H9 (cell line): Measurements from ENCODE around the gene LUZP2. TPM values are rescaled to one million over a fixed set of nuclear protein-coding genes. Genes with fewer than 3 reads are reported as not detected.

ENCODE experiments used
- DNase-seq: peaks from one replicate; pipeline ENCODE4 v3.0.0-alpha.2; 2017
- H2AFZ ChIP-seq: one replicate; pipeline ENCODE4 v1.6.1; 2013; ENCODE audit warnings: mild to moderate bottlenecking, low read length, control low read depth, moderate library complexity
- H2AK5ac ChIP-seq: 2 replicates; pipeline ENCODE4 v1.6.1; 2013; ENCODE audit warnings: low read length, control low read depth, mixed read lengths; ENCODE audit not compliant: insufficient read length
- H2BK120ac ChIP-seq: one replicate; pipeline ENCODE4 v1.6.1; 2013; ENCODE audit warnings: low read depth, mild to moderate bottlenecking, low read length, control low read depth, inconsistent platforms; ENCODE audit not compliant: poor library complexity, severe bottlenecking
- H2BK12ac ChIP-seq: 2 replicates; pipeline ENCODE4 v1.6.1; 2013; ENCODE audit warnings: low read length, control low read depth, mixed read lengths, low read depth; ENCODE audit not compliant: insufficient read length
- H2BK15ac ChIP-seq: 2 replicates; pipeline ENCODE4 v1.6.1; 2013; ENCODE audit warnings: low read depth, low read length, control low read depth
- H2BK20ac ChIP-seq: one replicate; pipeline ENCODE4 v1.6.1; 2013; ENCODE audit warnings: low read depth, mild to moderate bottlenecking, low read length, control low read depth, inconsistent platforms; ENCODE audit not compliant: poor library complexity, severe bottlenecking
- H2BK5ac ChIP-seq: 2 replicates; pipeline ENCODE4 v1.6.1; 2013; ENCODE audit warnings: low read length, control low read depth, mixed read lengths; ENCODE audit not compliant: insufficient read length
- H3K14ac ChIP-seq: 2 replicates; pipeline ENCODE4 v1.6.1; 2013; ENCODE audit warnings: low read length, control low read depth; ENCODE audit not compliant: insufficient read depth
- H3K18ac ChIP-seq: 2 replicates; pipeline ENCODE4 v1.6.1; 2013; ENCODE audit warnings: low read depth, mild to moderate bottlenecking, mixed read lengths, low read length, control low read depth; ENCODE audit not compliant: insufficient read length
- H3K23ac ChIP-seq: 2 replicates; pipeline ENCODE4 v1.6.1; 2013; ENCODE audit warnings: low read length, control low read depth, mixed read lengths, low read depth; ENCODE audit not compliant: insufficient read length
- H3K23me2 ChIP-seq: 2 replicates; pipeline ENCODE4 v1.6.1; 2013; ENCODE audit warnings: low read depth, mild to moderate bottlenecking, mixed read lengths, low read length, control low read depth; ENCODE audit not compliant: insufficient read length, poor library complexity, severe bottlenecking
- H3K27ac ChIP-seq: 2 replicates; pipeline ENCODE4 v1.5.1; 2013; ENCODE audit warnings: low read length, control low read depth, mixed read lengths, low read depth; ENCODE audit not compliant: insufficient read length
- H3K27me3 ChIP-seq: 2 replicates; pipeline ENCODE4 v1.6.1; 2013; ENCODE audit warnings: low read length, control low read depth, inconsistent platforms; ENCODE audit not compliant: insufficient read depth
- H3K4ac ChIP-seq: 2 replicates; pipeline ENCODE4 v1.6.1; 2013; ENCODE audit warnings: low read depth, mild to moderate bottlenecking, control low read depth, inconsistent platforms, low read length, moderate library complexity
- H3K4me1 ChIP-seq: 2 replicates; pipeline ENCODE4 v1.6.1; 2013; ENCODE audit warnings: low read length, control low read depth, inconsistent platforms; ENCODE audit not compliant: insufficient read depth
- H3K4me2 ChIP-seq: 2 replicates; pipeline ENCODE4 v1.6.1; 2013; ENCODE audit warnings: low read length, control low read depth, mixed read lengths; ENCODE audit not compliant: insufficient read length, insufficient read depth
- H3K56ac ChIP-seq: 2 replicates; pipeline ENCODE4 v1.6.1; 2013; ENCODE audit warnings: low read depth, mild to moderate bottlenecking, mixed read lengths, low read length, control low read depth; ENCODE audit not compliant: insufficient read length
- H3K79me1 ChIP-seq: 2 replicates; pipeline ENCODE4 v1.6.1; 2013; ENCODE audit warnings: low read depth, mild to moderate bottlenecking, moderate library complexity, low read length, control low read depth, inconsistent platforms; ENCODE audit not compliant: insufficient read depth, poor library complexity, severe bottlenecking
- H3K79me2 ChIP-seq: 2 replicates; pipeline ENCODE4 v1.6.1; 2013; ENCODE audit warnings: low read length, control low read depth, inconsistent platforms; ENCODE audit not compliant: insufficient read depth
- H3K9ac ChIP-seq: 2 replicates; pipeline ENCODE4 v1.6.1; 2013; ENCODE audit warnings: low read length, control low read depth, mixed read lengths; ENCODE audit not compliant: insufficient read length; ENCODE audit errors: extremely low read depth
- H3K9me3 ChIP-seq: one replicate; pipeline ENCODE4 v1.6.1; 2013; ENCODE audit warnings: low read depth, low read length, inconsistent platforms; ENCODE audit not compliant: control insufficient read depth
- H3T11ph ChIP-seq: one replicate; pipeline ENCODE4 v1.6.1; 2013; ENCODE audit warnings: mild to moderate bottlenecking, low read length, control low read depth, inconsistent platforms
- H4K20me1 ChIP-seq: one replicate; pipeline ENCODE4 v1.6.1; 2013; ENCODE audit not compliant: control insufficient read depth, insufficient read length, insufficient read depth
- H4K5ac ChIP-seq: 2 replicates; pipeline ENCODE4 v1.6.1; 2013; ENCODE audit warnings: low read depth, mild to moderate bottlenecking, mixed read lengths, low read length, control low read depth; ENCODE audit not compliant: insufficient read length
- H4K8ac ChIP-seq: replicated peaks from 2 replicates; pipeline ENCODE4 v1.6.1; 2013; ENCODE audit warnings: low read length, control low read depth, mixed read lengths, low read depth; ENCODE audit not compliant: insufficient read length
- H4K91ac ChIP-seq: 2 replicates; pipeline ENCODE4 v1.6.1; 2013; ENCODE audit warnings: low read depth, mild to moderate bottlenecking, moderate library complexity, mixed read lengths, low read length, control low read depth; ENCODE audit not compliant: insufficient read length
- H3K27ac Mint-ChIP-seq, 3 experiments: 2 replicates in 2 of 3; 3 replicates in 1 of 3; pipeline ENCODE4 v1.8.0; 2020 to 2021; ENCODE audit warnings: mixed read lengths in 3 of 3, mild to moderate bottlenecking in 1 of 3, moderate library complexity in 1 of 3
- H3K27me3 Mint-ChIP-seq: 2 replicates; pipeline ENCODE4 v1.8.0; 2021; ENCODE audit warnings: low read depth, mild to moderate bottlenecking, moderate library complexity, mixed read lengths
- H3K36me3 Mint-ChIP-seq, 3 experiments: 2 replicates in 2 of 3; 3 replicates in 1 of 3; pipeline ENCODE4 v1.8.0; 2020 to 2021; ENCODE audit warnings: low read depth in 3 of 3, mixed read lengths in 3 of 3; ENCODE audit not compliant: insufficient read depth in 1 of 3
- H3K4me1 Mint-ChIP-seq, 2 experiments: 2 replicates each; pipeline ENCODE4 v1.8.0; 2020; ENCODE audit warnings: mixed read lengths in 2 of 2
- H3K4me3 Mint-ChIP-seq, 2 experiments: 2 replicates in 1 of 2; 3 replicates in 1 of 2; pipeline ENCODE4 v1.8.0; 2020 to 2021; ENCODE audit warnings: mild to moderate bottlenecking in 2 of 2, mixed read lengths in 2 of 2, moderate library complexity in 1 of 2
- H3K9me3 Mint-ChIP-seq, 2 experiments: 2 replicates in 1 of 2; 3 replicates in 1 of 2; pipeline ENCODE4 v1.8.0; 2020; ENCODE audit warnings: mild to moderate bottlenecking in 2 of 2, mixed read lengths in 2 of 2, moderate library complexity in 1 of 2
- CTCF ChIP-seq: fragments of 200-600 bp; sonication (generic); conservative IDR thresholded peaks from 3 replicates; pipeline ENCODE4 v1.8.0; 2021; ENCODE audit warnings: antibody characterized with exemption, mild to moderate bottlenecking
- WGBS: extraction: QIAGEN DNeasy Blood & Tissue Kit; methylation state at CpG from one replicate; pipeline ENCODE4 v1.1.7; 2013; ENCODE audit warnings: missing lambda C conversion rate, low lambda C conversion rate, mixed read lengths; ENCODE audit not compliant: insufficient read length; ENCODE audit errors: extremely low coverage; 5-methylcytosine and 5-hydroxymethylcytosine counted together
- total RNA-seq: library from RNA; stranded (reverse); gene quantifications from 2 replicates; pipeline ENCODE4 v1.2.1, GENCODE V29; 2021

LUZP2 gene
- total RNA-seq, 1 experiment from 2014 or later, result 25.4 TPM

- H3K4me1 ChIP-seq, result no peaks in the 10 kb centered on the region
- Mint-ChIP-seq H3K27ac (no peak overlapping the region), H3K4me3 (no peak overlapping the region), H3K27me3 (no peaks in the 10 kb centered on the region), H3K4me1 (no peaks in the 10 kb centered on the region), H3K36me3 (no peaks in the 10 kb centered on the region), H3K9me3 (no peaks in the 10 kb centered on the region)
- no peaks in the 10 kb centered on the region for H4K20me1 ChIP-seq
- no peak overlapping the region for H3T11ph ChIP-seq
- H4K8ac ChIP-seq, result no peak overlapping the region
- H3K79me2 ChIP-seq, result no peaks in the 10 kb centered on the region
- no peak overlapping the region for H3K14ac ChIP-seq
- no CpG with 5 or more reads among the region's 4 CpGs for WGBS
- no peak overlapping the region for H3K4me2 ChIP-seq
- no peak for DNase-seq
- H3K27me3 ChIP-seq, result no peaks in the 10 kb centered on the region
- H4K5ac ChIP-seq, result no peak overlapping the region
- no peak overlapping the region for H3K9ac ChIP-seq
- TF ChIP-seq CTCF, result no peak
- H2BK5ac ChIP-seq, result no peak overlapping the region
- no peak overlapping the region for H2AFZ ChIP-seq
- no peak overlapping the region for H2BK15ac ChIP-seq
- H3K27ac ChIP-seq, result no peak overlapping the region
- H3K9me3 ChIP-seq, result no peaks in the 10 kb centered on the region
- no peak overlapping the region for H3K56ac ChIP-seq
- no peak overlapping the region for H2BK12ac ChIP-seq
- H2BK20ac ChIP-seq, result no peak overlapping the region
- no peak overlapping the region for H3K4ac ChIP-seq
- no peak overlapping the region for H3K18ac ChIP-seq
- no peak overlapping the region for H4K91ac ChIP-seq
- no peak overlapping the region for H2AK5ac ChIP-seq
- H3K23ac ChIP-seq, result no peak overlapping the region
- no peaks in the 10 kb centered on the region for H3K23me2 ChIP-seq
- no peak overlapping the region for H2BK120ac ChIP-seq
- no peaks in the 10 kb centered on the region for H3K79me1 ChIP-seq
Observed at GRCh38 chr11:24593332-24593731, 96.5 kb downstream of the LUZP2 start.
